ENCODE results near the gene IGSF23. TPM values are rescaled to one million over a fixed set of nuclear protein-coding genes. Genes with fewer than 3 reads are reported as not detected.

The IGSF23 gene
- total RNA-seq, 3 donors from 2014 or later = not detected

DNA sequence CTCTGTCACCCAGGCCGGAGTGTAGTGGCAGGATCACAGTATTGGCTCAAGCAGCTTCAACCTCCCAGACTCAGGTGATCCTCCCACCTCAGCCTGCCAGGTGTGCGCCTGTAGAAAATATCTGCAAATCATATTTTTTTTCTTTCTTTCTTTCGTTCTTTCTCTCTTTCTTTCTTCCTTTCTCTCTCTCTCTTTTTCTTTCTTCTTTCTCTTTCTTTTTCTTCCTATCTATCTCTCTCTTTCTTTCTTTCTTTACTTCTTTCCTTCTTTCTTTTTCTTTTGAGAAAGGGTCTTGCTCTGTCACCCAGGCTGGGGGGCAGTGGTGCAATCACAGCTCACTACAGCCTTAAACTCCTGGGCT, 16.3 kb upstream of the IGSF23 start:
- peaks cover 10% of the 10 kb centered on the region for H3K4me1 ChIP-seq (ENCODE audit: low read depth)
- no peak for ATAC-seq
- no peak overlapping the region for H3K4me3 ChIP-seq
- DNase-seq = no peak
- no peaks in the 10 kb centered on the region for H3K9me3 ChIP-seq
- H3K36me3 ChIP-seq (ENCODE audit: low read depth) = no peaks in the 10 kb centered on the region
- intact Hi-C loops (cut with DNase I, micrococcal nuclease) = no loop called here
- TF ChIP-seq, protein P1, sequence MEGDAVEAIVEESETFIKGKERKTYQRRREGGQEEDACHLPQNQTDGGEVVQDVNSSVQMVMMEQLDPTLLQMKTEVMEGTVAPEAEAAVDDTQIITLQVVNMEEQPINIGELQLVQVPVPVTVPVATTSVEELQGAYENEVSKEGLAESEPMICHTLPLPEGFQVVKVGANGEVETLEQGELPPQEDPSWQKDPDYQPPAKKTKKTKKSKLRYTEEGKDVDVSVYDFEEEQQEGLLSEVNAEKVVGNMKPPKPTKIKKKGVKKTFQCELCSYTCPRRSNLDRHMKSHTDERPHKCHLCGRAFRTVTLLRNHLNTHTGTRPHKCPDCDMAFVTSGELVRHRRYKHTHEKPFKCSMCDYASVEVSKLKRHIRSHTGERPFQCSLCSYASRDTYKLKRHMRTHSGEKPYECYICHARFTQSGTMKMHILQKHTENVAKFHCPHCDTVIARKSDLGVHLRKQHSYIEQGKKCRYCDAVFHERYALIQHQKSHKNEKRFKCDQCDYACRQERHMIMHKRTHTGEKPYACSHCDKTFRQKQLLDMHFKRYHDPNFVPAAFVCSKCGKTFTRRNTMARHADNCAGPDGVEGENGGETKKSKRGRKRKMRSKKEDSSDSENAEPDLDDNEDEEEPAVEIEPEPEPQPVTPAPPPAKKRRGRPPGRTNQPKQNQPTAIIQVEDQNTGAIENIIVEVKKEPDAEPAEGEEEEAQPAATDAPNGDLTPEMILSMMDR (IDR thresholded peaks at IDR 0.05) = no peak

DNA sequence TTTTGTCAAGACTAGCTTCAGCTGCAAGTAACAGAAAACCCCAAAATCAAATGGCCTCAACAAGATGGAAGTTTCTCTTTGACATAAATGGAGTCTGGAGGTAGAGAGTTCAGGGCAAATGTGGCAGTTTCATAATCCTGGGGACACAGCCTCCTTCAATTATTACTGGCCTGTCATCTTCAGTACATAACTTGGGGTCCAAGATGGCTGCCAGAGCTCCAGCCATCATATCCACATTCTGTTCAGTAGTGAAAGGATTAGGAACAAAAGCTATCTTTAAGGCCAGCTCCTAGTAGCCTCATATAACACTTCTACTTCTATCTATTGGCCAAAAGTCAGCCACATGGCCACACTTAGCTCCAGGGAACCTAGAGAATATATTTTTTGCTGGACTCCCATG, 15.0 kb upstream of the IGSF23 start:
- Histone ChIP-seq H3K4me1 (ENCODE audit: low read depth) (peaks cover 10% of the 10 kb centered on the region), H3K9me3 (no peaks in the 10 kb centered on the region)
- no peak for ATAC-seq

GRCh38 chr19:44598880-44599279, 14.5 kb upstream of the IGSF23 start:
- TF ChIP-seq, protein P1 (IDR thresholded peaks at IDR 0.05) = no peak
- H3K36me3 ChIP-seq (ENCODE audit: low read depth) = no peaks in the 10 kb centered on the region
- H3K4me3 ChIP-seq = no peak overlapping the region
- ATAC-seq (peak; percentile 86), DNase-seq (peak; percentile 77 to 94 (median 77))
- H3K9me3 ChIP-seq = no peaks in the 10 kb centered on the region
- intact Hi-C loops (cut with DNase I, micrococcal nuclease) = no loop called here
- peaks cover 10% of the 10 kb centered on the region for H3K4me1 ChIP-seq (ENCODE audit: low read depth)

More for the DNA sequence above, 15.0 kb upstream of the IGSF23 start:
- no peak for DNase-seq
- Histone ChIP-seq H3K36me3 (ENCODE audit: low read depth) (no peaks in the 10 kb centered on the region), H3K4me3 (no peak overlapping the region)
- TF ChIP-seq, protein P1 (IDR thresholded peaks at IDR 0.05) = no peak
- intact Hi-C loops (cut with DNase I, micrococcal nuclease) = no loop called here

GRCh38 chr19:44600466-44600865, 12.9 kb upstream of the IGSF23 start:
- TF ChIP-seq, protein P1 (IDR thresholded peaks at IDR 0.05) = no peak
- ATAC-seq (no peak), DNase-seq (no peak)
- peaks cover 10% of the 10 kb centered on the region for H3K4me1 ChIP-seq (ENCODE audit: low read depth)
- no peaks in the 10 kb centered on the region for H3K36me3 ChIP-seq (ENCODE audit: low read depth)
- H3K9me3 ChIP-seq = no peaks in the 10 kb centered on the region
- intact Hi-C loops (cut with DNase I, micrococcal nuclease) = no loop called here
- H3K4me3 ChIP-seq = no peak overlapping the region

DNA sequence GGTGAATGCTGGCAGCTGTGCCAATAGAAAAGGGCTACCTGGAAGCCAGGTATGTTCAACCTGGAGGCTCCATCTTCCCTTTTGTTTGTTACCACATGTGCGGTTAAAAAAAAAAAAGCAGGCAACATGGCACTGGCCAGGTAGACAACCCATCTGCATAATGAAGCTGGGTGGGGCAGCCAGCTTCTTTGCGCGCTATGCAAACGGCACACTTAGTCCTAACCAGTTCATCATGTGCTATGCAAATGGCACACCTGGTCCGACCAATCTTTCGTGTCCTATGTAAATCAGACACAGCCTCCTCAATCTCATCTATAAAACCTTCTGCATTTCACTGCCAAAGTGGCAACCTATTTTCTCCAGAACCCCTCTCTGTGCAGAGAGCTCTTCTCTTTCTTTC, 11.3 kb upstream of the IGSF23 start:
- Histone ChIP-seq H3K9me3 (no peaks in the 10 kb centered on the region), H3K36me3 (ENCODE audit: low read depth) (no peaks in the 10 kb centered on the region), H3K4me1 (ENCODE audit: low read depth) (peaks cover 4% of the 10 kb centered on the region), H3K4me3 (no peak overlapping the region)
- intact Hi-C loops (cut with DNase I, micrococcal nuclease) = no loop called here
- DNase-seq (peak; percentile 69 to 75 (median 72)), ATAC-seq (peak; percentile 89)
- TF ChIP-seq, protein P1 (IDR thresholded peaks at IDR 0.05) = no peak
